Astrocyte (in vitro differentiated cells and primary cell): ENCODE results near the gene ZNF33B.

Experiments
- EZH2 ChIP-seq: IDR thresholded peaks from 2 replicates; pipeline ENCODE4 v1.6.1; 2012; ENCODE audit warnings: mild to moderate bottlenecking, low read length, inconsistent platforms; ENCODE audit not compliant: insufficient read depth
- TF ChIP-seq, protein P1 (sequence below): IDR thresholded peaks from 2 replicates; pipeline ENCODE4 v1.5.1; 2011; ENCODE audit warnings: low read depth, mild to moderate bottlenecking, inconsistent platforms, low read length, moderate library complexity; ENCODE audit not compliant: insufficient read depth

GRCh38 chr10:42618424-42618823 lies 19.9 kb downstream of the ZNF33B start:
- TF ChIP-seq, protein P1, sequence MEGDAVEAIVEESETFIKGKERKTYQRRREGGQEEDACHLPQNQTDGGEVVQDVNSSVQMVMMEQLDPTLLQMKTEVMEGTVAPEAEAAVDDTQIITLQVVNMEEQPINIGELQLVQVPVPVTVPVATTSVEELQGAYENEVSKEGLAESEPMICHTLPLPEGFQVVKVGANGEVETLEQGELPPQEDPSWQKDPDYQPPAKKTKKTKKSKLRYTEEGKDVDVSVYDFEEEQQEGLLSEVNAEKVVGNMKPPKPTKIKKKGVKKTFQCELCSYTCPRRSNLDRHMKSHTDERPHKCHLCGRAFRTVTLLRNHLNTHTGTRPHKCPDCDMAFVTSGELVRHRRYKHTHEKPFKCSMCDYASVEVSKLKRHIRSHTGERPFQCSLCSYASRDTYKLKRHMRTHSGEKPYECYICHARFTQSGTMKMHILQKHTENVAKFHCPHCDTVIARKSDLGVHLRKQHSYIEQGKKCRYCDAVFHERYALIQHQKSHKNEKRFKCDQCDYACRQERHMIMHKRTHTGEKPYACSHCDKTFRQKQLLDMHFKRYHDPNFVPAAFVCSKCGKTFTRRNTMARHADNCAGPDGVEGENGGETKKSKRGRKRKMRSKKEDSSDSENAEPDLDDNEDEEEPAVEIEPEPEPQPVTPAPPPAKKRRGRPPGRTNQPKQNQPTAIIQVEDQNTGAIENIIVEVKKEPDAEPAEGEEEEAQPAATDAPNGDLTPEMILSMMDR: no peak
- no peak for TF ChIP-seq EZH2
